Adipose tissue (tissue), 3 donors: Measurements from ENCODE around the gene CKS2. TPM values are rescaled to one million over a fixed set of nuclear protein-coding genes. Genes with fewer than 3 reads are reported as not detected.
"Not testable (repeated sequence)": the region's sequence is repeated elsewhere in the genome, so short reads cannot be mapped to it uniquely, and the experiment has no call there.

Experiments
- H3K27ac ChIP-seq: one replicate; pipeline ENCODE4 v1.5.1; 2013; ENCODE audit warnings: low read depth, low read length
- WGBS, 3 donors: extraction: QIAGEN DNeasy Blood & Tissue Kit; methylation state at CpG; one replicate each; pipeline ENCODE4 v1.1.7; 2013; 5-methylcytosine and 5-hydroxymethylcytosine counted together
- polyA plus RNA-seq, 3 donors: library from polyadenylated mRNA; stranded (reverse); fragments of 200-250 nt; gene quantifications; one replicate each; pipeline ENCODE4 v1.2.3, GENCODE V29; 2013
- donor health status: healthy with polysubstance abuse.
- donor health status: Bipolar disorder and iron deficiency.
- donor health status: healthy.

Gene CKS2
- polyA plus RNA-seq, 3 donors: 5.1 to 28.9 (median 23.4) TPM

DNA sequence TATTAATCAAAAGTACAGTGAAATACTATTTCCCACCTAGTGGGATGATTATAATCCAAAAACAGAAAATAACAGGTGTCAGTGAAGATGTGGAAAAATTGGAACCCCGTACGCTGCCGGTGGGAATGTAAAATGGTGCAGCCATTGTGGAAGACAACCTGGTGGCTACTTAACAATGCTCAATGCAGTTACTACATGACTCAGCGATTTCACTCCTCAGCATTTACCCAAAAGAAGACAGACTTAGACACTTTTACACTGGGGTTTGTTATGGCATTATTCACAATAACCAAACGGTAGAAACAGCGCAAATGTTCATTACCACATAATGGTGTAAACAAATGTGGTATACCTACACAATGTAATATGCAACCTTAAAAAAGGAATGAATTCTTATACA is 31.2 kb downstream of the CKS2 start:
- 95 to 98% (median 97%) methylated on average over 6 of the region's 6 CpGs for WGBS, 3 donors
- H3K27ac ChIP-seq: no peak overlapping the region

DNA sequence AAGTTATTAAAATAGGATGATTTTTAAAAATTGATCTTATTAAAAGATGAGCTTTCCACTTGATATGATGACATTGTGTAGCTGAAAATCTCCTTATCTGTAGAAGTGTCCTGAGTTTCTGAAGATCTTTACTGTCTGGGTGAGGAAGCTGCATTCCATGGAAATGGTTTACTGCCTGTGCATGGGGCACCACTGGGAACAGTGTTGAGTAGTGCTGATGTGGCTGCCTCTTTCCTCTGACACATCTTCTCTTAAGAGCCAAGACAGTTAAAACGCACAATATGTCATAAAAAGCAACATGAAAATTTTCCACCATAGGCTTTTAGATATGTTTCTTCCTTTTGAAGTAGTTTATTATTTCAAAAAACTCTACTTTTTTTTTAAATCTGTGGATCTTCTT is 32.0 kb downstream of the CKS2 start:
- H3K27ac ChIP-seq: no peak overlapping the region
- 97 to 100% (median 100%) methylated on average over 1 of the region's 1 CpG for WGBS, 3 donors

DNA sequence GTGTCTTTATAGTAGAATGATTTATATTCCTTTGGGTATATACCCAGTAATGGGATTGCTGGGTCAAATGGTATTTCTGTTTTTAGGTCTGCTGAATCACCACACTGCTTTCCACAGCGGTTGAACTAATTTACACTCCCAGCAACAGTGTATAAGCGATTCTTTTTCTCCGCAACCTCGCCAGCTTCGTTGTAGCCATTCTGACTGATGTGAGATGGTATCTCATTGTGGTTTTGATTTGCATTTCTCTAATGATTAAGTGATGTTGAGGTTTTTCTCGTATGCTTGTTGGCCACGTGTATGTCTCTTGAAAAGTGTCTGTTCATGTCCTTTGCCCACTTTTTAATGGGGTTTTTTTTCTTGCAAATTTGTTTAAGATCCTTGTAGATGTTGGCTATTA is 32.8 kb downstream of the CKS2 start:
- not testable (repeated sequence) for H3K27ac ChIP-seq
- 92 to 95% (median 94%) methylated on average over 7 of the region's 7 CpGs for WGBS, 3 donors

DNA sequence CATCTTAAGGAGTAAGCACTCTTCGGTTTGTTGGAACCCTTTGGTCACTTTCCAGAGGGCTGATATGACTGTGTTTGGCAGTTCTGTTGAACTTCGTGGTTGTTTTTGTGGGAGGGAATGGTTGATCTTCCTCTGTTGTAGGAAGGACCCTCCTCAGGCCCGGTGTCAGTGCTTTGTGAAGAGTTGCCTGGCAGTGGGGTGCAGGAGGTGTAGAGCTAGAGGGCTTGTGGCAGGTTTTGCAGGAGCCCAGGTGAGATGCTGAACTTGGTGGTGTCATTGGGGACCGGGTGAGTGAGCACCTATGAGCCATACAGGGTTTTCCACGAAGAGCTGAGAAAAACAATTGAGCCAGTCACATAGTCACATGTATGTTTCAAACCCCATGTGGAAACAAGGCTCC is 34.5 kb downstream of the CKS2 start:
- 93 to 96% (median 95%) methylated on average over 5 of the region's 5 CpGs for WGBS, 3 donors
- H3K27ac ChIP-seq: no peak overlapping the region

DNA sequence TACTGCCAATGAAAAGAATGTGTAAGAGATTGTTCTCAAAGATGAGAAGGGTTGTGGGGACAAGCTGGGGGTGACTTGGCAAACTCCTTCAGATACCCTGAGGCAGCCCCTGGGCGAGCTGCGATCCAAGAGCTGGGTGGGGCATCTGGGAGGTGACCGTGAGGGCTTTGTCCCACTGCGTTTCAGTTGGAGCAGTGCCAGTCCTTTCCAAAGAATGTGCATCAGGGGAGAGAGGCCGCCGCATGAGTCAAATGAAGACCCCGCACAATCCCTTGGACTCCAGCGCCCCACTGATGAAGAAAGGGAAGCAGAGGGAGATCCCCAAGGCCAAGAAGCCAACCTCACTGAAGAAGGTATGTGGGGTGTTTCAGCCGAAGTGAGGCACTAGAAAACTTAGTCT is 35.7 kb downstream of the CKS2 start:
- WGBS, 3 donors: 89 to 93% (median 90%) methylated on average over 9 of the region's 9 CpGs
- H3K27ac ChIP-seq: no peak overlapping the region

DNA sequence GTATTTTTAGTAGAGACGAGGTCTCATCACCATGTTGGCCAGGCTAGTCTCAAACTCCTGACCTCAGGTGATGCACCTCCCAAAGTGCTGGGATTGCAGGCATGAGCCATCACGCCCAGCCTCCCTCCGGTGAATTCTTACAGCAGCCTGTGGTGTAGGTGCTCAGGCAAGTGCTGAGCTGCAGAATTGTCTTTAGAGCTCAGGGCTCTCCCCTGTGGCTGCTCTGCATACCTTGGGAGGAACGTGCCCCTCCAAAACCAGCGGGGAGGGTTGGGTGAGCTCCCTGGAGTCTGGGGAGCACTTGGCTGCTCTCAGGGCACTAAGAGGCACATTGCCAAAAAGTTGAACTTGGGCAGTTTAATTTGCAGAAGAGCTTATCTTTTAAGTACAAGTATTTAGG is 36.7 kb downstream of the CKS2 start:
- 94 to 97% (median 96%) methylated on average over 5 of the region's 5 CpGs for WGBS, 3 donors

DNA sequence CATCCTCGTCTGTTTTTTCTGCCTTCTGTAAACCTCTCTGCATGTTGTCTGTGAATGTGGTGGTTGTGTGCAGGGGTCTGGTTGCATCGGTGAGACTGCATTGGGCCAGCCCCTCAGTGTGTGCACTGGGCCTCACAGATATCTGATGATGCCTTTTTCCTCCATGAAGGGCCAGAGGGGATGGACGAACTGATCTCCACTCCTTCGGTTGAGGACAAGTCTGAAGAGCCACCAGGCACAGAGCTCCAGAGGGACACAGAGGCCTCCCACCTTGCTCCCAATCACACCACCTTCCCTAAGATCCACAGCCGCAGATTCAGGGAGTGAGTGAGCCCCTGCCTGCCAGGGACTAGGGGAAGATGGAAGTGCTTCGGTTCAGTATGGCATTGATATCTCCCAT is 38.6 kb downstream of the CKS2 start:
- H3K27ac ChIP-seq: no peak overlapping the region
- 91 to 96% (median 92%) methylated on average over 6 of the region's 6 CpGs for WGBS, 3 donors

More for the DNA sequence above, 36.7 kb downstream of the CKS2 start:
- no peak overlapping the region for H3K27ac ChIP-seq

DNA sequence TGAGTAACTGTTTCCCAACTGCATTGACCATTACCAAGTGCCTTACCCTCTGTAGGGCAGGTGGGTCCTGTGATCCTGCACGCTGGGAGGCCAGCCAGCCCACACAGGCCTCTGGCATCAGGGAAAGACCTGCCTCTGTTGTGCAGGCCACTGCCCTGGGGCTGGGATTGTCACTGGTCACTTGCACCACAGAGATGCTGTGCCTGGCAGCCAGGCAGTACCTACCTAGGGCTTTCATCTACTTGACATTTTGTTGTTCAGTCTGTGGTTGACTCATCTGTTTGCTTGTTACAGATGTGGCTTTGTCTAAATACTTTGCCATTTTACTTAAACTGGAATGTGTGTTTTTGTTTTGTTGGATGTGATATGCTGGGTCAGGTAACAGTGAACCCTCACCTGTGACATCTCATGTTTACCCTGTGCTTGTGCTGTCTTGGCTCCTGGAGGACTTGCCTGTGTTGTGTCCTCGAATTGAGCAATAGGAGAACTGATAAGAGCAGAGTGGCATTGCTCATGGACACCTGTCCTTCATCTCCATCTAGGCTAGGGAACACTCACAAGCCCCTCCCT is 40.1 kb downstream of the CKS2 start:
- no peak overlapping the region for H3K27ac ChIP-seq
- 69 to 84% (median 79%) methylated on average over 2 of the region's 2 CpGs for WGBS, 3 donors

DNA sequence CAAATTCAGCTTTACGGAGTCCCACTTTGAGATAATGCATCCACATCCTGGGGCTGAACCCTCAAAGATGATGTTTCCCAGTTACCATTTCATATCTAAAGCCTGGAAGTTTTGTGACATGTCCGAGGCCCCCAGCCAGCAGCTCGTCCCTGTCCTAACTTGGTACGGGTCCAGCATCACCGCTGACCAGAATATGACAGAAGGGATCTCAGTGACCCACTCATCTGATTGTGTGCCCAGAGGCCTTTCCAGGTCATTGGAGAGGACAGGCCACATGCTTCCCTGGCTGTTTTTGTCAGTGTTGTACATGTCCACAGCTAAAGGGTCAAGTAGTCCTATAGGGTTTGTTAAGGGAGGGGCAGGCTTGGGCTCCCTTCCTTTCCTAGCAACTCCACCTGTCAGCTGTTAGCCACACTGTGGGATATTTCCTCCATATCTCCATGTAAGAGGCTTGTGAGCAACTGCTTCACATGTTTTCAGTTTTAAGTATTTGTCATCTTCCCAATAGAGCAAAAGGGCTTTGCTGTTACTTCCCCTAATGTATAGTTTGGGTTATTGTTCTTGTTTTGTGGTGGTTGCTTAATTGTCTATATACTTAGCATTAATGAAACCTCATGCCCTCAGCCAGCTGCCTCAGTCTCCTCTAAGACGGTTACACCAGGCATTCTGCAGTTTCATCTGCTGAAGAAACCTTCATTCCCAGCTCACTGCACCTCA is 40.7 kb downstream of the CKS2 start:
- no peak overlapping the region for H3K27ac ChIP-seq
- 90 to 95% (median 92%) methylated on average over 6 of the region's 6 CpGs for WGBS, 3 donors

DNA sequence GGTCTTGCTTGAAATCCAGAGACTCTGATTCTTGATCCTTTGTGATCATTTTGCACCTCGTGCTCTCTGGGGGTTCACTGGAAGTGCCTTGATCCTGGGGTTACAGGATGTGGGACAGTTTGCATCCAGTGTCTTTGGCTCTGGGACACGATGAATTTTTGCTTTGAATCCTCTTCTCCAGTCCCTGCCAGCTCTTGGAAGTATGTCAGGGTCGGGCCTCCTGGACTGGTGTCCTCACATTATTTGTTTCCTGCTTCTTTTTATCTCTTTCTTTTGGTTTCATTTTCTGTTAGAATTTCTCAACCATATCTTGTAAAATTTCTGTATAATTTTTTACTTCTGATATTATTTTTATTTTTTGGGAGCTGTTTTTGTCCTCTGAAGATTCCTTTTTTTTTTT is 41.5 kb downstream of the CKS2 start:
- no peak overlapping the region for H3K27ac ChIP-seq
- WGBS, 3 donors: 45 to 80% (median 62%) methylated on average over 3 of the region's 3 CpGs

DNA sequence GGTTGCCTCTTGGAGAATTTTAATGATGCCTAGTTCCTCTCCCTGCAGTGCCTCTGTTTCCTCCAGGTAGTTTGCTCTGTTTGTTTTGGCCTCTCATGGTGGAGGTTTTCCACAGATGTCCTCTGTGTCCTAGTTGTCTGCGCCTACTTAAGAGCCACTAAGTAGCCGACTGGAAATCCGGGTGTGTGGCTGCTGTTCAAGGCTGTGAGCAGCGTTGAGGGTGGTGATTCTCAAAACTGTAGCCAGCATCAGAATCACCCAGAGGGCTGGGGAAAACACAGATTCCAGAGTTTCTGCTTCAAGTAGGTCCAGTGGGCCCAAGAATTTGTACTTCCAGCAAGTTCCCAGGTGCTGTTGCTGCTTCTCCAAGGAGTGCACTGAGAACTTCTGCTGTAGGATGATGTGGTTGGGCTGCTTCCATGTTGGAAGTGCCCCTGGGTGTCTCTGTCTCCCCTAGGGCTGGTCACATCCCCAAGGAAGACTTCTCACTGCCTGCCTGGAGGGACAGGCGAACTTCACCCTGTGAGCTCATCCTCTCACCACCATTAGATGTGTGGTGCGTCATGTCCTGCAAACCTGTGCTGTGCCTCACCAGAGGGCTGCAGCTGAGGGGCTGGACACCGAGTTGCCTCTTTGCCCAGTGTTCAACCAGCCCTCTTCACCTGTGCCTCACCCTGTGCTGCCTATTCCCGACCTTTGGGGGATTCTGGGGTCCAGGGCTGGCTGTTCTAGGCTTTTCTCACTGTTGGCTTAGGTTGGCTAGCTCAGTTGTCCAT is 42.1 kb downstream of the CKS2 start:
- WGBS, 3 donors: 85 to 90% (median 88%) methylated on average over 8 of the region's 8 CpGs
- no peak overlapping the region for H3K27ac ChIP-seq

DNA sequence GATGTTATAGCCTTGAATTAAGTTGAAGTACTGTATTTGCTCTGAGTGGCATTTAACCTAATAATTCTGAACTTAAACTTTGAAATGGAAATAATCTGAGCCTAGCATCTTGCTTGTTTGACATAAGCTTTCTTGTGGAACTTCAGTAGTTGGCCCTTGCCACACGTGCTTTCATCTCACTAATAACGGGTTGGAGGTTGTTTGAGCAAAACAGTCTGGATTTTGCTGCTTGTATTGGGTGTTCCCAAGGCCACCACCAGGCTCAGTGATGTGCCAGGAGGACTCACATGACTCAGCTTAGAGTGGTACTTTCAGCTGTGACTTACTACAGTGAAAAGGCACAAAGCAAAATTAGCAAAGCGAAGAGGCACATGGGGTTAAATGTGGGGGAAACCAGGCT is 43.0 kb downstream of the CKS2 start:
- H3K27ac ChIP-seq: no peak overlapping the region
- WGBS, 3 donors: 65 to 90% (median 81%) methylated on average over 3 of the region's 3 CpGs

DNA sequence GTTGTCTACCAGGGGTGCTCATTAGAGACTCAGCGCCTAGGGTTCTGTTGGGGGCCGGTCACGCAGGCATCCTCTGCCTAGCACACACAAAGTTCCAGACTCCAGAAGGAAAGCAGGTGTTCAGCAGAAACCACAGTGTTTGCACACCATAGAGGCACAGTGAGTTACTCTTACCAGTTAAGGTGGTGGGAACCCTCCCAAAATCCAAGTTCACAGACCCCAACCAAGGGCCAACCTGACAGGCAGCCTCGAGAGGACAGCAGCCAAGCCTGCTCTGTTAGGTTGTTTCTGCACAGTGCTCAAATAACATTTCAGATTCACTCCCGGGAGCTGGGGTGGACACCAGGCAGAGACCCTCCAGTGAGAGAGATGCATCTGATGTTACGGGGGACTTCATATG is 43.5 kb downstream of the CKS2 start:
- 96 to 97% (median 97%) methylated on average over 6 of the region's 6 CpGs for WGBS, 3 donors
- no peak overlapping the region for H3K27ac ChIP-seq

DNA sequence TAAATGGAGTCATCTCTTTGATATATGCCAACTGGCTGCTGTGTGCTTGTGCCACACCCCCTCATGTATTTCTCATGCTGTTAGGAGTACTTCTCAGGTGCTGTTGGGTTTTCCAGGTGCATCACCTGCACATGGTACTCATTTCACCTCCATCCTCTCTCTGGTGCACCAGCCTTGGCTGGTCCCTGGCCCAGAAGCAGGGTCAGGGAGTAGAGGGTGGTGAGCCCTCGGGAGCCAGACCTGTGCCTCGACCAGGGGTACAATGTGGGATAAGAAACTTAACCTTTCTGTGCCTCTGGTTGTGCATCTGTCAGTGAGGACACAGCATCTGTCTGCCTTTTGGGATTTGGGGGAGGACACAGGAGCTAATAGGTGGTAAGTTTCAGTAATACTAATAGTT is 45.8 kb downstream of the CKS2 start:
- WGBS, 3 donors: 81 to 90% (median 88%) methylated on average over 2 of the region's 2 CpGs
- no peak overlapping the region for H3K27ac ChIP-seq

DNA sequence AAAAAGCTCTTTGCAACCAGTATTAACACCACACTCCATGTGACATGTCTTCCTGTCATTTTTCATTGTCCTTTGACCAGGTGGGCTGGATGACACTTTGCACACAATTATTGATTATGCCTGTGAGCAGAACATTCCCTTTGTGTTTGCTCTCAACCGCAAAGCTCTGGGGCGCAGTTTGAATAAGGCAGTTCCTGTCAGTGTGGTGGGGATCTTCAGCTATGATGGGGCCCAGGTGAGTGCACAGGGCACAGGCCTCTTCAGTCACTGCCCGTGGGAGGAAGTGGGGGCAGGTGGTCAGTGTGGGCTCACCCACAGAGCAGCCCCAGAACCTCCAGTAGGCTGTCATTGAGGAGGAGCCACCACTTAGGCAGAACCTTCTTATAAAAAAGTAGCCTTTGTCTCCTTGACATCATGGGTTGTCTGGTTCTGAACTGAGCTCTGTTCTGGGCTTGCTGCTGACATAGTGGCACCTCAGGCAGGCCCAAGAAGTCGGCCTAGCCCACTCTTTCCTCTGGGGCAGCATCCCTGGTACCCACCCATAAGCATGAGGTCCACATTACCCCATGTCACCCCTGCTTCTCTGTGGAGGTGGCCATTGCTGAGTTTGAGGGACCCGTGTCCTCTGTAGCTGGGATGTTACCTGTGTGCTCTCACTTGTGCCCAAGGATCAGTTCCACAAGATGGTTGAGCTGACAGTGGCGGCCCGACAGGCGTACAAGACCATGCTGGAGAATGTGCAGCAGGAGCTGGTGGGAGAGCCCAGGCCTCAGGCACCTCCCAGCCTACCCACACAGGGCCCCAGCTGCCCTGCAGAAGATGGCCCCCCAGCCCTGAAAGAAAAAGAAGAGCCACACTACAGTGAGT is 46.6 kb downstream of the CKS2 start:
- H3K27ac ChIP-seq: no peak overlapping the region
- 91 to 92% (median 92%) methylated on average over 8 of the region's 8 CpGs for WGBS, 3 donors

DNA sequence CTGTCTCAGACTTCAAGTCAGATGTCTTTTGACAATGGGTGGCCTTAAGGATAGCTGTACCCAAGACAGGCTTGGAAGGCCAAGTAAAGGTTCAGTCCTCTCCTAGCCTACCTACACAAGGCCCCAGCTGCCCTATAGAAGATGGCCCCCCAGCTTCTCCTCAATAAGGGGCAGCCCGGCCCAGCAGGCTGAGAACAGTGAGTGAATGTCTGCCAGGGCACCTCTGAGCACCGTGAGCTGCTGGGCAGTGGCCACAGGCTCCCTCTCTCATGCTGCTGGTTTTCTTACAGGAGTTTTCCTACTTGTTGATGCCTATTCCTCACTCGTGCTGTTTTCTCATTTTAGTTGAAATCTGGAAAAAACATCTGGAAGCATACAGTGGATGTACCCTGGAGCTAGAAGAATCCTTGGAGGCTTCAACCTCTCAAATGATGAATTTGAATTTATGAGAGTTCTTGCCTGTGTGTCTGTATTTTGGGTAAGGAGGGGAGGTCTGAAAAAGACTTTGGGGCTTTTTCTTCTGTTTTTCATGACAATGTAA is 47.5 kb downstream of the CKS2 start:
- 81 to 93% (median 90%) methylated on average over 3 of the region's 3 CpGs for WGBS, 3 donors
- H3K27ac ChIP-seq: no peak overlapping the region

DNA sequence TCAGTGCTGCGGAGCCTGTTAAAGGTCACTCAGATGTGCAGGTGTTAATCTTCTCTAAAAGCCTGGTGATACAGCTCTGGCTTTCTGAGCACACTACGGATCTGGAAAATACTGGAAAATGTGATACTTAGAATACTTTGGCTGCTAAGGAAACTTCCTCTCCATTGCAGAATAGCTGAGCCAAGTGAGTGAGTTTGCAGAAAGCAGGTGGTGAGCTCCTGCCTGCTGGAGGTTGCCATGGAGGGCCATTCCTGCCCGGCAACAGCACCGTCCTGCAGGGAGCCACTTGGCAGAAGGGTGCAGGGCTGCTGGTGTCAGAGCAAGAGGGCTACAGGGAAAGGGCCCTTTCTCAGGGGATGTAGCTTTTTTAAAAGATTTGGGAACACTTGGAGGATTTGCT is 48.0 kb downstream of the CKS2 start:
- WGBS, 3 donors: 56 to 78% (median 63%) methylated on average over 4 of the region's 4 CpGs
- no peak overlapping the region for H3K27ac ChIP-seq

DNA sequence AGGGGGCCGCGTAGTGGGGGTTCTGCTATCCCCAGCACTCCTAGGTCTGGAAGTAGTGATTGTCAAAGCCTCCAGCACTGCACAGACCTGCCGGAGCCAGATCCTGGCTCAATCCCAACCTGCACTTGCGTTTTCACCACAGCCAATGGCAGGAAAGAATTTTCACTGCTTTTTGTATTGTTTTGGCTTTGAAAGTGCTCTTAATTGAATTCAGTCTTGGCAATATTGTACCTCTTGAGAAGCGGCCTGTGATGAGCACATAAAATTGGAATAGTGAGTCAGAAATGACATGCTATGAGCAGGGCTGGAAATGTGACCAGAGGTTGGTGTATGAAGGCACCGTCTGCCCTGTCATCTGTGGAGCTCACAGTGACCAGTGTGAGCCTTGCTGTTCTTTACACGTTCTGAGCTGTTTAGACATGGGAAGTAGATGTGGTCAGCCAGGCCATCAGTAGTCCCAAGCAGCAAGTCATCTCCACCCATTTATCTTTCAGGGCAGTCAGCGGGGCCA is 48.8 kb downstream of the CKS2 start:
- no peak overlapping the region for H3K27ac ChIP-seq
- WGBS, 3 donors: 65 to 79% (median 71%) methylated on average over 8 of the region's 8 CpGs
